Parathyroid adenoma (tissue), 2 donors: ENCODE results near the gene ALKAL2.

ENCODE experiments used
- H2AFZ ChIP-seq: fragments of 300-600 bp; sonication (generic); one replicate; pipeline ENCODE4 v1.7.0; 2017; ENCODE audit warnings: antibody characterized with exemption, mild to moderate bottlenecking
- H3K27ac ChIP-seq: fragments of 300-600 bp; sonication (generic); one replicate; pipeline ENCODE4 v1.7.0; 2017
- H3K27me3 ChIP-seq: fragments of 300-600 bp; sonication (generic); one replicate; pipeline ENCODE4 v1.7.0; 2017; ENCODE audit warnings: low read length; ENCODE audit not compliant: control insufficient read depth, insufficient read depth
- H3K36me3 ChIP-seq: fragments of 300-600 bp; sonication (generic); one replicate; pipeline ENCODE4 v1.7.0; 2017; ENCODE audit warnings: low read length; ENCODE audit not compliant: control insufficient read depth, insufficient read depth
- H3K4me1 ChIP-seq: fragments of 300-600 bp; sonication (generic); one replicate; pipeline ENCODE4 v1.7.0; 2017; ENCODE audit warnings: control low read depth
- H3K4me2 ChIP-seq: fragments of 300-600 bp; sonication (generic); one replicate; pipeline ENCODE4 v1.7.0; 2017; ENCODE audit warnings: low read length
- H3K4me3 ChIP-seq: fragments of 300-600 bp; sonication (generic); one replicate; pipeline ENCODE4 v1.7.0; 2017; ENCODE audit warnings: low read depth, low read length
- H3K79me2 ChIP-seq: fragments of 300-600 bp; sonication (generic); one replicate; pipeline ENCODE4 v1.7.0; 2017; ENCODE audit warnings: control low read depth
- H3K9ac ChIP-seq: fragments of 300-600 bp; sonication (generic); one replicate; pipeline ENCODE4 v1.7.0; 2017; ENCODE audit warnings: mild to moderate bottlenecking
- H3K9me3 ChIP-seq: fragments of 300-600 bp; sonication (generic); one replicate; pipeline ENCODE4 v1.7.0; 2017; ENCODE audit warnings: low read length; ENCODE audit not compliant: control insufficient read depth
- CTCF ChIP-seq: fragments of 300-600 bp; sonication (generic); IDR thresholded peaks from one replicate; pipeline ENCODE4 v1.7.0; 2017; ENCODE audit warnings: antibody characterized with exemption, mild to moderate bottlenecking
- donor health status: primary hyperparathyroidism.

Gene ALKAL2

GRCh38 chr2:248724-249123, 39.2 kb downstream of the ALKAL2 start:
- Histone ChIP-seq H3K9ac (no peak overlapping the region), H3K79me2 (no peaks in the 10 kb centered on the region), H3K4me2 (no peak overlapping the region), H2AFZ (no peak overlapping the region), H3K27ac (no peak overlapping the region), H3K27me3 (no peaks in the 10 kb centered on the region), H3K4me3 (no peak overlapping the region), H3K4me1 (no peaks in the 10 kb centered on the region), H3K36me3 (no peaks in the 10 kb centered on the region), H3K9me3 (no peaks in the 10 kb centered on the region)
- no peak for TF ChIP-seq CTCF

- H3K9ac ChIP-seq, result no peak overlapping the region
- no peaks in the 10 kb centered on the region for H3K36me3 ChIP-seq
- no peaks in the 10 kb centered on the region for H3K4me1 ChIP-seq
- H3K79me2 ChIP-seq, result no peaks in the 10 kb centered on the region
- no peaks in the 10 kb centered on the region for H3K27me3 ChIP-seq
- H3K9me3 ChIP-seq, result no peaks in the 10 kb centered on the region
- H3K27ac ChIP-seq, result no peak overlapping the region
- no peak overlapping the region for H3K4me2 ChIP-seq
- no peak overlapping the region for H2AFZ ChIP-seq
- TF ChIP-seq CTCF, result peak; percentile 61
- no peak overlapping the region for H3K4me3 ChIP-seq
Observed at GRCh38 chr2:246489-247144, 41.3 kb downstream of the ALKAL2 start.

GRCh38 chr2:244547-244946, 43.3 kb downstream of the ALKAL2 start:
- Histone ChIP-seq H3K9me3 (no peaks in the 10 kb centered on the region), H3K27me3 (no peaks in the 10 kb centered on the region), H3K79me2 (no peaks in the 10 kb centered on the region), H3K4me1 (no peaks in the 10 kb centered on the region), H3K9ac (no peak overlapping the region), H3K4me3 (no peak overlapping the region), H3K4me2 (no peak overlapping the region), H3K36me3 (no peaks in the 10 kb centered on the region), H2AFZ (no peak overlapping the region), H3K27ac (no peak overlapping the region)
- TF ChIP-seq CTCF, result no peak

- TF ChIP-seq CTCF, result no peak
- H3K9ac ChIP-seq, result no peak overlapping the region
- H3K27me3 ChIP-seq, result no peaks in the 10 kb centered on the region
- no peak overlapping the region for H3K4me2 ChIP-seq
- no peaks in the 10 kb centered on the region for H3K4me1 ChIP-seq
- no peaks in the 10 kb centered on the region for H3K9me3 ChIP-seq
- peaks cover 2% of the 10 kb centered on the region for H3K79me2 ChIP-seq
- no peak overlapping the region for H3K27ac ChIP-seq
- no peak overlapping the region for H3K4me3 ChIP-seq
- no peak overlapping the region for H2AFZ ChIP-seq
- H3K36me3 ChIP-seq, result no peaks in the 10 kb centered on the region
Observed at GRCh38 chr2:238869-239268, 49.0 kb downstream of the ALKAL2 start.

GRCh38 chr2:238431-238830, 49.5 kb downstream of the ALKAL2 start:
- no peak overlapping the region for H3K9ac ChIP-seq
- H3K9me3 ChIP-seq, result no peaks in the 10 kb centered on the region
- H2AFZ ChIP-seq, result no peak overlapping the region
- no peaks in the 10 kb centered on the region for H3K36me3 ChIP-seq
- TF ChIP-seq CTCF, result no peak
- H3K4me1 ChIP-seq, result no peaks in the 10 kb centered on the region
- peaks cover 2% of the 10 kb centered on the region for H3K79me2 ChIP-seq
- no peaks in the 10 kb centered on the region for H3K27me3 ChIP-seq
- no peak overlapping the region for H3K27ac ChIP-seq
- H3K4me3 ChIP-seq, result no peak overlapping the region
- H3K4me2 ChIP-seq, result no peak overlapping the region
